HG03175 (cell line): ENCODE measurements around the gene ARHGAP45.
A peak's percentile ranks its signal among the peaks of the same experiment; 100 is the strongest.

ENCODE experiments used
- ATAC-seq: cut with Tn5 transposase; IDR thresholded peaks from one replicate; pipeline ENCODE4 v1.9.1; 2021; ENCODE audit warnings: mild to moderate bottlenecking, moderate library complexity; ENCODE audit not compliant: unreplicated experiment

Gene ARHGAP45

DNA sequence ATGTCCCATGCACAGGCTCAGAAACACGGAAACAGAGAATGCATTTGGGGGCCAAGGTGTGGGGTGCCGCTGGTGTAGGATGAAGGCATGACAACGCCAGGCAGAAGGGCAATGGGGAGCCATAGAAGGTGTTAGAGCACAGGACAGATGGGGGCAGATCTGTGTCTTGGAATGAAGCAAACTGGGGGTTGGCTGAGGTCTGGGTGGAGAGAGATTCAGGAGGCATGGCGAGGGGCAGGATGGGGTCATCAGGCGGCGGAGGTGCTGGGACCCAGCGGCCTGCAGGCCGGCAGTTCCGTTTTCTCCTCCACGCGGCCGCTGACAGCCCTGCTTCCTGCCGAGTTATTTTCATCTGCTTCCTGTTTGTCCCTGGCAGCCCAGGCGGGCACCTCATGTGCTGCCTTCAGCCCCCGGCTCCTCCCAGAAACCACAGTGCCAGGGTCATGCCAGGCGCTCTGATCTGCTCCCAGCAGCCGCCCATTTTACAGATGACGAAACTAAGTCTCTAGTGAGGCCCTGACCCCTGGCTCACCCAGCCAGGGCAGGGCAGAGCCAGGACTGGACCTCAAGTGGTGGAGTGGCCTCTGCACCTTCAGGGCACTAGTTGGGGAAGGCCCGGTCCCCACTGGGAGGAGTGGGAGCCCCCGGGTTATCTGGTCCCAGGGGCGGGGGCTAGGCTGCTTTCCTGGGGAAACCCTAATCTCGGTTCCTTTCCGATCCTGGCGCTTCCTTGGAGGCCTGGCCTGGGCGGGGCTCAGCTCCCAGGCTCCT, 2.2 kb downstream of the ARHGAP45 start:
- ATAC-seq, result no peak

DNA sequence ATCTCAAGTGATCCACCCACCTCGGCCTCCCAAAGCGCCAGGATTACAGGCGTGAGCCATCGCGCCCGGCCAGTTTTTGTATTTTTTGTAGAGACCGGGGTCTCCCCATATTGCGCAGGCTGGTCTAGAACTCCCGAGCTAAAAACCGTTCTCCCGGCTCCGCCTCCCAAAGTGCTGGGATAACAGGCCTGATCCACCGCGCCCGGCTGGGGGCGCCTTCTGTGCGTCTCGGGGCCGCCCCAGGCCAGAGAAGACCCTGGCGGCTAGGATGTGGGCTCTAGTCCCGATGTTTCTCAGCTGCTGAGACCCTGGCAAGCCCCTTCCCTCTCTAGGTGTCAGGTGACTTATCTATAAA, 3.6 kb downstream of the ARHGAP45 start:
- no peak for ATAC-seq

DNA sequence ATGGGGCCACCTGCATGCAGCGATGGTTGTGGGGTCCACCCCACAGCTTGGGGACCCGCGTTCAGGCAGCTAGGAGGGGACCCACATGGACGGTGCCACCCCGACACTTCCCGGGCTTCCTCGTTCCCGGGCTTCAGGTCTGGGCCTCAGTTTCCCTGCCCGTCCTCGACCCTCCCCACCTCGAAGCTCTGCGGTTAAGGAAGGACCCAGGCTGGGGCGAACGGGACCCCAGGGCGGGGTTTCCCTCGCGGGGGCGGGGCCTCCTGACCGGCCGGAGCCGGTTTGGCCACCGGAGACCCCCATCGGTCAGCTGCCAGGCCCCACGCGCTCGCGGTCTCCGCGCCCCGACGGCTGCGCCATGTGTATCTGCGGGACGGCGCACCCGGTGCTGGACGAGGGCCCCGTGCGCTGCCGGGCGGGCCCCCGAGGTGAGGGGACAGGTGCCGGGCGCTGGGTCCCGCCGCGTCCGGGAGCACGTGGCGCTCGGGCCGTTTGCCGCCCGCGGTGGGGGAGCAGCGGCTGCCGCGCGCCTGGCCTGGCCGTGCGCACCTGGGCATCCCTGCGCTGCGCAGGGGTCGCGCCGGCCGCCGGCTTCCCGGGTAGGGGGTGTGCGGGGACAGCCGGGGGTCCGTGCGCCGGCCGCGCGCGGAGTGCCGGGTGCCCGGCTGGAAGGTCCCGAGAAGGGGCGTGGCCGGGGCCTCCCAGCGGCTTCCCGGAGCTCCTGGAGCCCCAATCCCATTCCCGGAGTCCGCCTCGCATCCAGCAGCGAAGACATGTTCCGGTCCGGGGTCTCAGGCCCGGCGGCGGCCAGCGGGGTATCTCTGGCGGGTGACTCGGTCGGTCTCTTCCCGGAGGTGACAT, 4.2 kb downstream of the ARHGAP45 start:
- ATAC-seq, result no peak

DNA sequence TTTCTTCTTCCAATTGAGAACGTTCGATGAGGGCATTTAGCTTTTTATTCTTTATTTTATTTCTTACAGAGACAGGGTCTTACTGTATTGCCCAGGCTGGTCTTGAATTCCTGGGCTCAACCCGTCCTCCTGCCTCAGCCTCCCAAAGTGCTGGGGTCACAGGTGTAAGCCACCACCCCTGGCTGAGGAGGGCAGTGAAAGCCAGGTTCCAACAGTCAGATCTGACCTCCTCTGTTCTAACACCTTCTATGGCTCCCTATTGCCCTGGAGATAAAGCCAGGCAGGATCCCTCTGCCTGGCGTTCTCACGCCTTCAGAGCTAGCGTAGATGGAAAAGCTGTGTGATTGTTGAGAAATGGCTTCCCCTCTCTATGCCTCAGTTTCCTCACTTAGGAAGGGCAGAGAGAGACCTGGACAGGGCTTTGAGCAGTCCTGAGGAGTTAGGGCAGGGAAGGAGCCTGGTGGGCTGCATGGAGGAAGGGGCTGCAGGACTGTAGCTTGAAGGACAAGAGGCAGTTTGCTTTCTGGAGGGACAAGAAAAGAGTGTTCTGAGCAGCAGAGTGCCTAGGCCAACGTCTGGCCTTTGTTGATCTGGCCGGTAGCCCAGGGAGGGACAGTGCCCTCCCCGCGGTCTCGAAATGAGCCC, 5.5 kb downstream of the ARHGAP45 start:
- no peak for ATAC-seq

- no peak for ATAC-seq
These were observed 6.3 kb downstream of the ARHGAP45 start for GRCh38 chr19:1073063-1073955.

DNA sequence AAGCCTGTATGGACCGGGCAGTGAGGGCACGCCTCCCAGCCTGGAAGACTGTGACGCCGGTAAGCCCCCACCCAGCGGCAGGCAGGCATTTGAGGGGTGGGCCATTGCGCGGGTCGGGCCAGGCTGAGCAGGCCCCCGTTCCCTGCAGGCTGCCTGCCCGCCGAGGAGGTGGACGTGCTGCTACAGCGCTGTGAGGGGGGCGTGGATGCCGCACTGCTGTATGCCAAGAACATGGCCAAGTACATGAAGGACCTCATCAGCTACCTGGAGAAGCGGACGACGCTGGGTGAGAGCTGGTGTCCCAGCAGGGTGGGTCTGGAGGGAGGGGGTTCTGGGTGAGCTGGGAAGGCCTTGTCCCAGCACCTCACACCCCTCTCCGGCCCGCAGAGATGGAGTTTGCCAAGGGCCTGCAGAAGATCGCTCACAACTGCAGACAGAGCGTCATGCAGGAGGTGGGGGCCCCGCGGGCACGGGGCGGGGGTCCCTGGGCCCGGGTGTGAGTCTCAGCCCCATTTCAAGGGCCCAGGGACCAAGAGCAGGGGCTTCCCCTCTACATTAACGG, 7.1 kb downstream of the ARHGAP45 start:
- no peak for ATAC-seq

DNA sequence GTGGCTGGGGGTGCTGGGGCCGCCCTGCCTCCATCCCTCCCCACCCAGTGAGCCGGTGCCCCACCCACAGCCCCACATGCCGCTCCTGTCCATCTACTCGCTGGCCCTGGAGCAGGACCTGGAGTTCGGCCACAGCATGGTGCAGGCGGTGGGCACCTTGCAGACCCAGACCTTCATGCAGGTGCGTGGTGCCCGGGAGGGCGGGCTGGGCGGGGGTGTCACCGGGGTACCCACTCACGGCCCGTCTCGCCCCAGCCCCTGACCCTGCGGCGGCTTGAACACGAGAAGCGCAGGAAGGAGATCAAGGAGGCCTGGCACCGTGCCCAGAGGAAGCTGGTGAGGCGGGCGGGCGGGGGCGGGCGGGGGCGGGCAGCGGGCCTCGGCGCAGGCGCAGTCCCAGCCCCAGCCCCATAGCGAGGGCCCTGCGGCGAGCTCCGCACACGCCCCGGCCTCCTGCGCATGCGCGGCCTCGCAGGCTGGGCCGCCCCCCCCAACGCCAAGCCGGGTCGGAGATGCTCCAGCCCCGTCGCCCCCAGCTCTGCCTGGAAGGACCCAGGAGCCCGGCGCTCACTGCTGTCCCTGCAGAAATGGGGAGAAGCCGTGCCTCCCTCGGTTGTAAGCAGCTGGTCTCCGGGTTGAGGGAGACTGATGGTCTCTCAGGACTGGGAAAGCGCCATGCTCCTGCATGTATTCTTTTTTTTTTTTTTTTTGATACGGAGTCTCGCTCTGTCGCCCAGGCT, 7.7 kb downstream of the ARHGAP45 start:
- no peak for ATAC-seq

- no peak for ATAC-seq
These were observed 9.0 kb downstream of the ARHGAP45 start for GRCh38 chr19:1076046-1076386.

GRCh38 chr19:1076951-1077350, 10.0 kb downstream of the ARHGAP45 start:
- peak; percentile 61 for ATAC-seq

DNA sequence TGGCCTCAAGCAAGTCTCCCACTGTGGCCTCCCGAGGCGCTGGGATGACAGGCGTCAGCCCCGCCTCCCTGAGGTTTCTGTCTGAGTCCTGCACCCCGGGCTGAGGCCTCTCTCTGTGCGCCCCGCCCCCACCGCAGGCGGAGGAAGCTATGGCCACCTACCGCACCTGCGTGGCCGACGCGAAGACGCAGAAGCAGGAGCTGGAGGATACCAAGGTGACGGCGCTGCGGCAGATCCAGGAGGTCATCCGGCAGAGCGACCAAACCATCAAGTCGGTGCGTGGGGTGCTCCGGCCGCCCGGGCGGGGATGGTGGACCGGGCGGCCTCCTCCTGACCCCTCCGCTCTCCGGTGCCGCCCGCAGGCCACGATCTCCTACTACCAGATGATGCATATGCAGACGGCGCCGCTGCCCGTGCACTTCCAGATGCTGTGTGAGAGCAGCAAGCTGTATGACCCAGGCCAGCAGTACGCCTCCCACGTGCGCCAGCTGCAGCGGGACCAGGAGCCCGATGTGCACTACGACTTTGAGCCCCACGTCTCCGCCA, 12.7 kb downstream of the ARHGAP45 start:
- ATAC-seq, result no peak

DNA sequence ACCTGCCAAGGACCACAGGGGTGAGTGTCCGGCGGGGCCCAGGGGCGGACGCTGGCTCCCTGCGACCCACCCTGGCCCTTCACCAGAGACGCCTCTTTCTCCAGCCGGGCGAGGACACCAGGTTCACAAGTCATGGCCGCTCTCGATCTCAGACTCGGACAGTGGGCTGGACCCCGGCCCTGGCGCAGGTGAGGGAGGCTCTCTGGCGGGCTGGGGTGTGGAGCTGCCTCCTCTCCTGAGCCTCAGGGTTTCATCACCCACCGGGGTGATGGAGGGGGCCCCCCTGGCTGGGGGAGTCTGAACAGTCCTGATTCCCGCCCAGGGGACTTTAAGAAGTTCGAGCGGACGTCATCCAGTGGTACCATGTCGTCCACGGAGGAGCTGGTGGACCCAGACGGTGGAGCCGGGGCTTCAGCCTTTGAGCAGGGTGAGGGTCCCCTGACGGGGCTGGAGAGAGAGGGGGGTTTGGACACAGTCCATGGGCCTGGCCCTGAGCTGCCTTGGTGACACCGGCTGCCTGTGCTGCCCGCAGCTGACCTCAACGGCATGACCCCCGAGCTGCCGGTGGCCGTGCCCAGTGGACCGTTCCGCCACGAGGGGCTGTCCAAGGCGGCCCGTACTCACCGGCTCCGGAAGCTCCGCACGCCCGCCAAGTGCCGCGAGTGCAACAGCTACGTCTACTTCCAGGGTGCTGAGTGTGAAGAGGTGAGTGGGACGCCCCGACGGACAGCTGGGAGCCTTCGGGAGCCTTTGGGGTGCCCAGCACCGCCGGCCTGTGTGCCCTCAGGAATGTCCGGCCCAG, 13.6 kb downstream of the ARHGAP45 start:
- no peak for ATAC-seq

GRCh38 chr19:1081301-1082164, 14.6 kb downstream of the ARHGAP45 start:
- ATAC-seq, result no peak

DNA sequence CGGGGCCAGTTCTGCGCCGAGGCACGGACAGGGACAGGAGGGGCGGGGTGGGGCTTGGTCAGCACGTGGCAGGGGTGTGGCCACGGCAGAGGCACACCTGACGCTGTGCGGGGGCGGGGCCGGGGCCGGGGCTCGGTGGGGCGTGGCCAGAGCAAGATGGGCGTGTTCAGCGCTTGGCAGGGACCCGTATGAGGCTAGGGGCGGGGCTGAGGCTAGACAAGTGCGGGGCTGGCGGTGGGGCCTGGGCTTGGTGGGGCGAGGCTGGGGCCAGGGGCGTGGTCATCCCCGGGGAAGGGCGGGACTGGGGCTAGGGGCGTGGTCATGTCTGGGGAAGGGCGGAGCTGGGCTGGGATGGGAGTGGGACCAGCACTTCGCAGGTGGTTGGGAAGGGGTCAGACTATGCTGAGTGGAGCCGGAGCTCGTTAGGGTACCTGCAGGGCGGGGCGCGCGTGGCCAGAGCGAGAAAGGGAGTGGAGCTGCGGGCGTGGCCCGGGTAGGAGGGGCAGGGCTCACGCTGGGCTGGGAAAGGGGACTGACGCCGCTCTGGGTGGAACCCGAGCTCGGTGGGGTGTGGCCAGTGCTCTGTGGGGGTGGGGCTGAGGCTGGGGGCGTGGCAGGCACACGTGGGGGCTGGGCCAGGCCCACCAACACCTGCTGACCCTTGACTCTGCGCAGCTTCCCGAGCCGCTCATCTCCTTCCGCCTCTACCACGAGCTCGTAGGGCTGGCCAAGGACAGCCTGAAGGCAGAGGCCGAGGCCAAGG, 15.4 kb downstream of the ARHGAP45 start:
- no peak for ATAC-seq

GRCh38 chr19:1082928-1083816, 16.2 kb downstream of the ARHGAP45 start:
- no peak for ATAC-seq

DNA sequence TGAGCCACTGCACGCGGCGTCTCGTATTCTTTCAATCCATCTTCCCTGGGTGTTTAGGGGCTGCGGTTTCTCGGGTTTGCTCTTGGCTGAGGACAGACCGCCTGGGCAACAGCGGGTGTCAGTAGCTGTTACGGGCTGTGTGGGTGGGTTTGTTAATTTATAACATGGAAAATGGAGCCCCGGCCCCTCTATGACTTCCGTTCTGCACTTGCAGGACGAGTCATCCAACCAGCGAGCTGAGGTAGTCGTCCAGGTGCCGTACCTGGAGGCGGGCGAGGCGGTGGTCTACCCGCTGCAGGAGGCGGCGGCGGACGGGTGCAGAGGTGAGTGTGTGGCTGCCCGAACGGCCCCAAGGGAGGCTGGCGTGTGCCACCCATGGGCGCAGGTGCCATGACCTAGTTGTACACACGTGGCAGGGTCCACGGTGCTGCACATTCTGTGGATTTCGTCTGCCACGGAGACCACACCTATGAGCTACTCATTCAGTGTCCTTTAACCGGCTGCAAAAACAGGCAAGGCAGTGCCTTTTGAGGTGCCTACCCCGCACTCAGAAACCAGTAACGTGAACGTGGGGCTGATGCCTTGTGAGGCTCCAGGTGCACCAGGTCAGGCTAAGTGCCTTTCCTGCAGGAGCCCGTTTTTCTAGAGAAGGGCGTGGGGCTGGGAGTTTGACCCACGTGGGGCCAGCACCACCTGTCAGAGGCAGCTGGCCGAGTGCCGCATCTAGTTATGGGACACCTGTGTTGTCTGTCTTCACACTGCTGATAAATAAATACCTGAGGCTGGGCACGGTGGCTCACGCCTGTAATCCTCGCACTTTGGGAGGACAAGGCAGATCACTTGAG, 17.3 kb downstream of the ARHGAP45 start:
- ATAC-seq, result no peak
